ENCODE results near the gene PHYKPL. TPM values are rescaled to one million over a fixed set of nuclear protein-coding genes. Genes with fewer than 3 reads are reported as not detected.
A peak's percentile ranks its signal among the peaks of the same experiment; 100 is the strongest.
"Not testable (repeated sequence)": the region's sequence is repeated elsewhere in the genome, so short reads cannot be mapped to it uniquely, and the experiment has no call there.

Gene PHYKPL
- polyA plus RNA-seq, 1 experiment = 33.4 TPM

GRCh38 chr5:178201221-178201926, 31.2 kb downstream of the PHYKPL start:
- TF ChIP-seq, protein P1, sequence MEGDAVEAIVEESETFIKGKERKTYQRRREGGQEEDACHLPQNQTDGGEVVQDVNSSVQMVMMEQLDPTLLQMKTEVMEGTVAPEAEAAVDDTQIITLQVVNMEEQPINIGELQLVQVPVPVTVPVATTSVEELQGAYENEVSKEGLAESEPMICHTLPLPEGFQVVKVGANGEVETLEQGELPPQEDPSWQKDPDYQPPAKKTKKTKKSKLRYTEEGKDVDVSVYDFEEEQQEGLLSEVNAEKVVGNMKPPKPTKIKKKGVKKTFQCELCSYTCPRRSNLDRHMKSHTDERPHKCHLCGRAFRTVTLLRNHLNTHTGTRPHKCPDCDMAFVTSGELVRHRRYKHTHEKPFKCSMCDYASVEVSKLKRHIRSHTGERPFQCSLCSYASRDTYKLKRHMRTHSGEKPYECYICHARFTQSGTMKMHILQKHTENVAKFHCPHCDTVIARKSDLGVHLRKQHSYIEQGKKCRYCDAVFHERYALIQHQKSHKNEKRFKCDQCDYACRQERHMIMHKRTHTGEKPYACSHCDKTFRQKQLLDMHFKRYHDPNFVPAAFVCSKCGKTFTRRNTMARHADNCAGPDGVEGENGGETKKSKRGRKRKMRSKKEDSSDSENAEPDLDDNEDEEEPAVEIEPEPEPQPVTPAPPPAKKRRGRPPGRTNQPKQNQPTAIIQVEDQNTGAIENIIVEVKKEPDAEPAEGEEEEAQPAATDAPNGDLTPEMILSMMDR (IDR thresholded peaks at IDR 0.05; ENCODE audit: low read depth, low read length) = no peak
- Histone ChIP-seq H3K9me3 (ENCODE audit: control insufficient read depth, insufficient read depth, low read length) (no peaks in the 10 kb centered on the region; the same call in 1 of the 2 replicates), H3K4me3 (ENCODE audit: low read depth, low read length) (no peak overlapping the region), H3K27ac (ENCODE audit: low read depth, low read length) (no peak overlapping the region), H3K27me3 (ENCODE audit: control insufficient read depth, insufficient read depth, low read length) (no peaks in the 10 kb centered on the region)
- POLR2A ChIA-PET = no interaction called here
- DNase-seq (ENCODE audit: low read depth, low spot score) = no peak
- CTCF ChIA-PET = no interaction called here

DNA sequence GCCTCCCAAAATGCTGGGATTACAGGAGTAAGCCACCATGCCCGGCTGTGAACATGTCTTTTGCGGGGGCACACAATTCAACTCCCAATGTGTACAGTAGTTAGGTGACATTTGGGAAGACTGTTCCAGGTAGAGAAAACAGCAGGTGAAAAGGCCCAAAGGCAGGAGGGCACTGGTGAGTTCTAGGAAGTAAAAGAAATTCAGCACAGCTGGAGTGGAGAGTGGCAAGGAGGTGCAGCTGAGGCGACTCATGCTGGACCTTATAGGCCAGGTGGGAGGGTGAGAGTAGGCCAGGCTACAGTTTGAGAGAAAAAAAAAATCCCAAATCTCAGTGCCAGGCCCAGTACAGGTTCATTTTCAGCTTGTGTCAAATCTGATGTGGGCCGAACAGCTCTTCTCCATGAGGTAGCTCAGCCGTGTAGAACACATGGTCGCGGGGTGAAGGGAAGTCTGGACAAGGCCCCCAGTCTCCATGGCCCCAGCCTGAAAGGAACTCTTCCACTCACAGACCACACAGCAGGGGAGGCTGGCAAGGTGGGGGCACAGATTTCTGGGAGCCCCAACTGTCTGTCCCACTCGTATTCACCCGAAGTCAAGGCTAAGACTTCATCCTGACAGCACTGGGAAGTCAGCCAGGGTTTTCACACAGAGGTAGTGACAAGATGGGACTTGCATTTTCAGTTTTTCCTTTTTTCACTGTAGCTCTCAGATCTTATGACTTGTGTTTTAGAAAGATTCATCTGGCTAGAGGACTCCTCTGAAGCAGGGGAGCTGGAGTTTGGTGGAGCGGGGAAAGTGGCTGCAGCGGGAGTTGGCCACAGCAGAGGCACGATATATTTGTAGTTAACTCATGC, 32.8 kb downstream of the PHYKPL start:
- POLR2A ChIA-PET = no interaction called here
- CTCF ChIA-PET = no interaction called here
- no peaks in the 10 kb centered on the region; the same call in 1 of the 2 replicates for H3K9me3 ChIP-seq (ENCODE audit: control insufficient read depth, insufficient read depth, low read length)
- no peak overlapping the region for H3K27ac ChIP-seq (ENCODE audit: low read depth, low read length)
- DNase-seq (ENCODE audit: low read depth, low spot score) = no peak
- TF ChIP-seq, protein P1 (IDR thresholded peaks at IDR 0.05; ENCODE audit: low read depth, low read length) = no peak
- peaks cover 6% of the 10 kb centered on the region for H3K27me3 ChIP-seq (ENCODE audit: control insufficient read depth, insufficient read depth, low read length)
- H3K4me3 ChIP-seq (ENCODE audit: low read depth, low read length) = no peak overlapping the region

DNA sequence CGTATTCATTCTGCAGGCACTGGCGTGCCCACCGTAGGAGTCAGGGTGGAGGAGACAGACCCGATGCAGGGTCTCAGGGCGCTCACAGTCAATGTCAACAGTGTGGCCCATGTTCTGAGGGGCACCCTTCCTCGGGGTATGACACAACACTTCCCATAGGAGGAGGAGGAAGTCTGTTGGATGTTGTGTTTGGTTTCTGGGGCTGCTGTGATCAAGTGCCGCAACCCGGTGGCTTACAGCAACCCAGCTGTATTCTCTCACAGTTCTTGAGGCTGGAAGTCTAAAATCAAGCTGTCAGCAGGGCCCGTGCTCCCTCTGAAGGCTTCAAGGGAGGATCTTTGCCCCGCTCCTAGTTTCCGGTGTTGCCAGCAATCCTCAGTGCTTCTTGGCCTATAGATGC, 33.9 kb downstream of the PHYKPL start:
- no peak for DNase-seq (ENCODE audit: low read depth, low spot score)
- Histone ChIP-seq H3K27me3 (ENCODE audit: control insufficient read depth, insufficient read depth, low read length) (peaks cover 16% of the 10 kb centered on the region), H3K9me3 (ENCODE audit: control insufficient read depth, insufficient read depth, low read length) (no peaks in the 10 kb centered on the region; the same call in 1 of the 2 replicates), H3K4me3 (ENCODE audit: low read depth, low read length) (no peak overlapping the region), H3K27ac (ENCODE audit: low read depth, low read length) (no peak overlapping the region)
- ChIA-PET POLR2A (interaction anchor here (0.6 kb wide), 1 partner anchor 179 kb away, joined by 3 read pairs; no protein-coding TSS in a partner anchor), CTCF (no interaction called here)
- TF ChIP-seq, protein P1 (IDR thresholded peaks at IDR 0.05; ENCODE audit: low read depth, low read length) = no peak

DNA sequence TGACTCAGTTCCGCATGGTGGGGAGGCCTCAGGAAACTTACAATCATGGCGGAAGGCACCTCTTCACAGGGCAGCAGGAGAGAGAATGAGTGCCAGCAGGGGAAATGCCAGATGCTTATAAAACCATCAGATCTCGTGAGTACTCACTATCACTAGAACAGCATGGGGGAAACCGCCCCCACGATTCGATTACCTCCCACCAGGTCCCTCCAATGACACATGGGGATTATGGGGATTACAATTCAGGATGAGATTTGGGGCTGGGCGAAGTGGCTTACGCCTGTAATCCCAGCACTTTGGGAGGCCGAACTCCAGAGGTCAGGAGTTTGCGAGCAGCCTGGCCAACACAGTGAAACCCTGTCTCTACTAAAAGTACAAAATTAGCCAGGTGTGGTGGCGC, 34.5 kb downstream of the PHYKPL start:
- H3K4me3 ChIP-seq (ENCODE audit: low read depth, low read length); H3K9me3 ChIP-seq (ENCODE audit: control insufficient read depth, insufficient read depth, low read length); CTCF ChIA-PET; DNase-seq (ENCODE audit: low read depth, low spot score); H3K27ac ChIP-seq (ENCODE audit: low read depth, low read length): not testable (repeated sequence)
- H3K27me3 ChIP-seq (ENCODE audit: control insufficient read depth, insufficient read depth, low read length) = peaks cover 21% of the 10 kb centered on the region
- POLR2A ChIA-PET = interaction anchor here (0.6 kb wide), 1 partner anchor 179 kb away, joined by 3 read pairs; no protein-coding TSS in a partner anchor

- DNase-seq (ENCODE audit: low read depth, low spot score) = no peak
- Histone ChIP-seq H3K27ac (ENCODE audit: low read depth, low read length) (no peak overlapping the region), H3K27me3 (ENCODE audit: control insufficient read depth, insufficient read depth, low read length) (peaks cover 24% of the 10 kb centered on the region), H3K9me3 (ENCODE audit: control insufficient read depth, insufficient read depth, low read length) (peaks cover 9% of the 10 kb centered on the region), H3K4me3 (ENCODE audit: low read depth, low read length) (no peak overlapping the region)
- ChIA-PET CTCF (interaction anchor here (0.6 to 1.3 kb wide), 2 partner anchors 10 to 12 kb away, joined by 3 to 4 read pairs; no protein-coding TSS in a partner anchor), POLR2A (no interaction called here)
- TF ChIP-seq, protein P1 (IDR thresholded peaks at IDR 0.05; ENCODE audit: low read depth, low read length) = peak; percentile 13; the same call in 1 of the 2 replicates
Measured at GRCh38 chr5:178196986-178197385, 35.6 kb downstream of the PHYKPL start.
